Measurements from ENCODE around the gene NPEPPS. TPM values are rescaled to one million over a fixed set of nuclear protein-coding genes. Genes with fewer than 3 reads are reported as not detected.

NPEPPS gene
- total RNA-seq, 6 experiments from 2014 or later, result 88.8 to 101 (median 89.9) TPM

- Mint-ChIP-seq H3K9me3 (no peaks in the 10 kb centered on the region), H3K27me3 (ENCODE audit: insufficient read depth) (peaks cover 2% of the 10 kb centered on the region), H3K27ac (no peak overlapping the region), H3K4me1 (ENCODE audit: low read depth) (peaks cover 11% of the 10 kb centered on the region), H3K4me3 (no peak overlapping the region), H3K36me3 (ENCODE audit: low read depth) (0 out of 2 replicates have a peak, but pooled peaks cover 4% of the 10 kb centered on the region)
- DNase-seq, result no peak
- TF ChIP-seq CTCF (IDR thresholded peaks at IDR 0.05), result no peak
Measured at GRCh38 chr17:47641202-47641601, 110.3 kb downstream of the NPEPPS start.

DNA sequence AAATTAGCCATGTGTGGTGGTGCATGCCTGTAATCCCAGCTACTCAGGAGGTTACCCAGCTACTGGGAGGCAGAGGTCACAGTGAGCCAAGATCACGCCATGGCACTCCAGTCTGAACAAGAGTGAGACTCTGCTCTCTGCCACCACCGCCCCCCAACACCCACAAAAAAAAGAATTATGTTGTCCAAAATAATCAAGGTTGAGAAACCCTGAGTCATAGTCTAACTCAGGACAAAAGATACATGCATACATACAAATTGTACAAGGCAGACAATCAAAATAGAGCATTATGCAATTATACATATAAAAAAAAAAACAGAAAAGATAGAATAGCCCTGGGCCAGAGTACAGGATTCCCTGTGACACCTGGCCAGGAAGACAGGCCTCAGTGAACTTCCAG, 112.2 kb downstream of the NPEPPS start:
- H3K4me1 Mint-ChIP-seq (ENCODE audit: low read depth), result peaks cover 11% of the 10 kb centered on the region
- no peak for TF ChIP-seq CTCF (IDR thresholded peaks at IDR 0.05)
- H3K9me3 Mint-ChIP-seq, result no peaks in the 10 kb centered on the region
- DNase-seq, result no peak
- no peak overlapping the region for H3K4me3 Mint-ChIP-seq
- H3K36me3 Mint-ChIP-seq (ENCODE audit: low read depth), result no peaks in the 10 kb centered on the region
- H3K27ac Mint-ChIP-seq, result no peak overlapping the region
- no peaks in the 10 kb centered on the region; the same call in 1 of the 2 replicates for H3K27me3 Mint-ChIP-seq (ENCODE audit: insufficient read depth)

DNA sequence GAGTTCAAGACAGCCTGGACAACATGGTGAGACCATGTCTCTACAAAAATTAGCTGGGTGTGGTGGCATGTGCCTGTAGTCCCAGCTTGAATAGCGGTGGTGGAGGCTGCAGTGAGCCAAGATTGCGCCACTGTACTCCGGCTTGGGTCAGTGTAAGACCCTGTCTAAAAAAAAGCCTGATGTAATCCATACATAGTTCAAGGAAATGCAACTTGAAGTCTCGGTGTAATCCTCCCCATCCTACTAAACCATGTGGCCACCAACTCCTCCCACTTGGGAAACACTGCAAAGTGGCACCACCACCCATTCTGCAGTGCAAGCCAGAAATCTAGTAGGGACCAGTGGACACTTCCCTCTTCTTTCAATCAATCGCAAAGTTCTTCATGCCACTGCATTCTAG, 113.4 kb downstream of the NPEPPS start:
- Mint-ChIP-seq H3K4me1 (ENCODE audit: low read depth) (peaks cover 18% of the 10 kb centered on the region), H3K36me3 (ENCODE audit: low read depth) (no peaks in the 10 kb centered on the region), H3K4me3 (no peak overlapping the region), H3K9me3 (no peaks in the 10 kb centered on the region), H3K27me3 (ENCODE audit: insufficient read depth) (peaks cover under 1% of the 10 kb centered on the region; the same call in 1 of the 2 replicates), H3K27ac (no peak overlapping the region)
- no peak for DNase-seq
- no peak for TF ChIP-seq CTCF (IDR thresholded peaks at IDR 0.05)

- Mint-ChIP-seq H3K27ac (peak within 1 kb of the TSS; percentile 94), H3K36me3 (ENCODE audit: low read depth) (peaks cover 32% of the 10 kb centered on the region), H3K27me3 (ENCODE audit: insufficient read depth) (peaks cover 5% of the 10 kb centered on the region; the same call in 1 of the 2 replicates), H3K4me1 (ENCODE audit: low read depth) (peaks cover 41% of the 10 kb centered on the region), H3K9me3 (no peaks in the 10 kb centered on the region), H3K4me3 (peak within 1 kb of the TSS; percentile 98)
- no peak for TF ChIP-seq CTCF (IDR thresholded peaks at IDR 0.05)
- peak; percentile 100 for DNase-seq
Measured at GRCh38 chr17:47649153-47649971, 118.5 kb downstream of the NPEPPS start, which contains the start of gene KPNB1. Gene KPNB1, plus strand, starts transcription at chr17:47649919. Its CDS starts 326 bp downstream, at chr17:47650245.

GRCh38 chr17:47649972-47650524, 119.1 kb downstream of the NPEPPS start:
- peak; percentile 9 for DNase-seq
- H3K36me3 Mint-ChIP-seq (ENCODE audit: low read depth), result peaks cover 33% of the 10 kb centered on the region
- H3K4me3 Mint-ChIP-seq, result peak overlapping the region; percentile 98
- no peaks in the 10 kb centered on the region for H3K9me3 Mint-ChIP-seq
- peaks cover 5% of the 10 kb centered on the region; the same call in 1 of the 2 replicates for H3K27me3 Mint-ChIP-seq (ENCODE audit: insufficient read depth)
- H3K27ac Mint-ChIP-seq, result peak overlapping the region; percentile 72
- peaks cover 48% of the 10 kb centered on the region for H3K4me1 Mint-ChIP-seq (ENCODE audit: low read depth)
- no peak for TF ChIP-seq CTCF (IDR thresholded peaks at IDR 0.05)

All from HFFc6 (cell line).